GM18868 (cell line): ENCODE results near the gene BICDL2.

Experiments used
- ATAC-seq: cut with Tn5 transposase; IDR thresholded peaks from one replicate; pipeline ENCODE4 v1.9.1; 2021; ENCODE audit warnings: mild to moderate bottlenecking, moderate library complexity; ENCODE audit not compliant: unreplicated experiment

BICDL2 gene

DNA sequence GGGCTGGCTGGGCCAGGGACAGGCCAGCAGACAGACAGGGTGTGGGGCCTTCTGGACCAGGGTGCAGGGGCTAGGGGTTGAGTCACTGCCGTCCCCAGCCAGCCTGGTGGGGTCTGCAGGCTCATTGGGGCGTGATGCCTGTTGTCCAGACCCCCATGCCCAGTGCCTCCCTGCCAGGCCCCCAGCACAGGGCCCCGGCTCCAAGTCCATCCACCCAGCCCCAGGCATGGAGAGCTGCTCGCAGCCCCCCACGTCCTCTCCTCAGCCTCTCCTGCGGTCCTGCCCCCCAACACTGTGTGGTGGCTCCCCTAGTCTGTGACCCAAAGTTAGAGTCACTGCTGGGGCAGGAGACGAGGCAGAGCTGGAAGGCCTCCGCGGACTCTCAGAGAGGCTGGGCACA is 49.5 kb downstream of the BICDL2 start:
- no peak for ATAC-seq

DNA sequence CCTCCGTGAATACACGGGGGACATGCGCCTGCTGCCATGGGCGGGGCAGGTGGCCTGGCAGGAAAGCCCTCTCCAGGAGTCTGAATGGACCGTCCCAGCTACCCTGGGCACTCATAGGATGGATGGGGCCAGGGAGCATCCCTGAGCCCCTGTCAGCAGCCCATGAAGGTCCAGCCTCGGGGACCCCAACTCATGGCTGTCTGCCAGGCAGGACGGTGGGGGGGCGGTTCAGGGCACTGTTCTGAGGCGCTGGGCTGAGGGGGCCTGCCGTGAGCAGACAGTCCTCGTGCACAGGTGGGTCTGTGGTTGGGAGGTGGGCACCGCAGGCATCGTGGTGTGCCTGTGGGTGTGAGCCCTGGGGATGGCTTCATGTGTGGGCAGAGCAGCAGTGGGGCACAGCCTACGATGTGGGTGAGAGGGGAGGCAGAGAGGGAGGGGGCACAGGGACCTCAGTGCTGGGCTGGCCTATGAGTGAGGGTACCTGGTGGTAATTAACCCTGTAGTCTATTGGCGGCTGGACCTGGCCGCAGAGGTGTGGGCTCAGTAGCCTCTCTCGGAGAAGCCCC is 50.0 kb downstream of the BICDL2 start:
- ATAC-seq: no peak

DNA sequence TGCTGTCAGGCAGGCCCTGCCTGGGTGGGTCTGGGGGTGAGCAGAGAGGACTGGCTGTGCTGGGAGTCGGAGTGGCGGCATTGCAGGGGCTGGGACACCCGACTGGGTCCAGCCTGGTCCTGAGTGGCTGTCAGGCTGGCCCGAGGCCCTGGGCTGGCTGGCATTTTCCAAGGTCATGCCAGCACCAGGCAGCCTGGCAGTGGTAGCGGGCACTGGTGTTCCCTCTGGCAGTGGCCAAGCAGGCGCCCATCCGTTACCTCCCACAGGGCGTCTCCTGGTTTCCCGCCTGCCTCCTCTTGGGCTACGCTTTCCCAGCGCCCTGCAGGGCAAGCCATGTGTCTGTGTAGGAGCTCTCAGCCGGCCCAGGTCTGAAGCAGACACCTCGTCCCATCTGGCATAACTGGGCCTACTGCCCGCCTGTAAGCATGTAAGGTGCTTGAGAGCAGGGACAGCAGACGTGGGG is 50.8 kb downstream of the BICDL2 start:
- ATAC-seq: no peak

- no peak for ATAC-seq
These were observed 51.3 kb downstream of the BICDL2 start for GRCh38 chr16:2985462-2985861.

GRCh38 chr16:2983706-2984136 is 53.0 kb downstream of the BICDL2 start:
- no peak for ATAC-seq

DNA sequence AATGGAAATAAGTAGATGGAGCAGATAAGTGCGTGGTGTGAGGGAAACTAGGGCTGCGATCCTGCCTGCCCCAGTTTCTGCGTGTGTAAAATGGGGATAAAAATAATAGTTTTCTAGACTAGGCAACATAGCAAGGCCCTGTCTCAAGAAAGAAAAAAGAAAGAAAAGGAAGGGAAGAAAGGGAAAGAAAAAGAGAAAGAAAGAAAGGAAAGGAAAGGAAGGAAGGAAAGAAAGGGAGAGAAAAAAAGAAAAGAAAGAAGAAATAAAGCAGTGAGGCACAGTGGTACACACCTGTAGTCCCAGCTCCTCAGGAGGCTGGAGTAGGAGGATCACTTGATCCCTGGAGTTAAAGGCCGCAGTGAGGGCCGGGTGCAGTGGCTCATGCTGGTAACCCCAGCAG is 54.3 kb downstream of the BICDL2 start:
- ATAC-seq: no peak

DNA sequence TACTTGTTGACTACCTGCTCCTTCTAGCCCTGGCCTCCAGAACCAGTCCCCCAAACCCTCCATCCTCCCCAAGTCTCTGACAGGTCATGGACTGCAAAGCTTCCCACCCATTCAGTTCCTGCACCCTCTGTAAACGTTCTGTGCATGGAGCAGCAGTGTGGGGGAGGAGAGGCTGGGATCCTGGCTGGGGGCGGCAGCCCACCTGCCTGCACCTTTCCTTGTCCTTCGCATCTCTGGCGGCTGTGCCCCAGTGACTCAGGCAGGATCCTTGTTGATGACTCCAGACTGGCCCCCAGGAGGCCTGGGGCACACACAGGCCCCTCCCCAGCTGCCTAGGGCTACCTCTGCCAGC is 54.9 kb downstream of the BICDL2 start:
- no peak for ATAC-seq

DNA sequence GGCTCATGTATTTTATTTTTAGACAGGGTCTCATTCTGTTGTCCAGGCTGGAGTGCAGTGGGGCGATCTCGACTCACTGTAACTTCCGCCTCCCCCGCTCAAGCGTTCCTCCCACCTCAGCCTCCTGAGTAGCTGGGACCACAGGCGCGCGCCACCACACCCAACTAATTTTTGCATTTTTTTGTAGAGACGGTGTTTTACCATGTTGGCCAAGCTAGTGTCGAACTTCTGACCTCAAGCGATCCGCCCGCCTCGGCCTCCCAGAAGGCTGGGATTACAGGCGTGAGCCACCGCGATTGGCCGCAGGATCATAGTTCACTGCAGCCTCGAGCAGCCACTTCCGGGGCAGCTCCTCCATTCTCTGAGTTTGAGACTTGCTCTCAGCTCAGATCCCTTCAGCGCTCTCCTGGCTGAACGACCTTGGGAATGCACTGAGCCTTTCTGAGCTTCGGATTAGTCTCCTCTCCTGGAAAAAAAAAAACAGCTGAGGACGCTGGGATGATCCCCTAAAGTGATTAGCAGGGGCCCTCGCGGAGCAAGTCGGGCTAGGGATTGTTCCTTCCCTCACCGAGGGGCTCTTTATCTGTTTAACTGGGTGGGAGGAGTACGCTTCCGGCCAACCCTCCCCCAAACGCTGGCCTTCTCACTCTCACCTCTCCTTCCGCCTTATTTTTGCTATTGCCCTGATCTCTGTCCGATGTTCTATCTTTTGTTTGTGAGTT is 55.4 kb downstream of the BICDL2 start:
- no peak for ATAC-seq

DNA sequence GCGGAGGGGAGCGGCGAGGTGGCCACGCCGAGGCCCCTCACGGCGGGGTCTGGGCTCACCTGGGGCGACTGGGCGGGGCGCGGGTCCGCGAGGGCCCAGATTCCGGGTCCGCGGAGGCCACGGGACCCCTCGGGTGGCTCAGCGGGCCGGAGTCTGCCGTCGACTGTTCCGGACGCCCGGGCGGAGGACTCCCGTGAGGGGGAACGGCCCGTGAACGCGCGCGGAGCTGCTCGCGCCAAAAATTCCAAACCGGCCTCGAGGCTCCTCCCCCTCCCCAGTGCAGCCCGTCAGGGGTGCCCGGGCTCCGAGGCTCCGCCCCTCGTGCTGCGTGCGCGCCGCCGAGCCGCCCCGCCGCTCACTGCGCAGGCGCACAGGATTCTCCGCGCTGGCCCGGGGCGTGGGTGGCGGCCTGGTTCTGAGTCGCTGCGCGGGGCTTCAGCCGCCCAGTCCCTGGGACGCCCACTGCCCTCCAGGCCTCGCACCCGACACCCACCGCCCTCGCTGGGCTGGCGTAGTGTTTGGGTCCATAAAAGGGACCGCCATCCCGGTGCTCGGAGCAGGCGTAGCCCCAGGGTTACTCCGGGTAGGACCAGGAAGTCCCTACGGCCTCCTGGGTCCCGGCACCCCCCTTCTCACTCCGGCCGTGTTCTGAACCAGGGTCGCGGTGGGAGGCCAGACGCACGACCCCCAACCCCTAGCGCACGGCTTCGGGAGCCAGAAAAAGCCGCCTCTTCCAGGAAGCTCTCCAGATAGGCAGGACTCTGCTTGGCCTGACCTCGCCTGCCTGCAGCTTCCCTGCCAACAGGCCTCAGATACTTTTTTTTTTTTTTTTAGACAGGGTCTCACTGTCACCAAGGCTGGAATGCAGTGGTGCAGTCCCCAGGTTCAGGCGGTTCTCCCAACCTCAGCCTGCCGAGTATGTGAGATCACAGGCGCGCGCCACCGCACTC is 56.2 kb downstream of the BICDL2 start, which contains the start of gene PKMYT1:
TSS of gene PKMYT1 (minus strand) at position 220 of the 950 bp plus-strand sequence. CDS start 789 bp downstream, outside the sequence.
- peak; percentile 71 for ATAC-seq

- peak; percentile 5 for ATAC-seq
These were observed 57.0 kb downstream of the BICDL2 start for GRCh38 chr16:2979669-2980226.
